Activated B cell treated with CpG ODN at 0.5 μM for 24 hours (primary cell): ENCODE data around the gene AAMP. TPM values are rescaled to one million over a fixed set of nuclear protein-coding genes. Genes with fewer than 3 reads are reported as not detected.

ENCODE experiments used
- ATAC-seq: fragments of 200-7000 bp; cut with Tn5 transposase; one replicate; pipeline ENCODE4 v1.10.0; 2021; ENCODE audit warnings: low read depth, mild to moderate bottlenecking, moderate library complexity
- CTCF ChIA-PET: fragments of 350-600 bp; sonication (Branson Sonifier 250); formaldehyde crosslinking; loops from one replicate; lab custom pipeline; 2021; ENCODE audit warnings: antibody characterized with exemption; lab: Charles Lee
- POLR2A ChIA-PET: fragments of 350-600 bp; sonication (Branson Sonifier 250); formaldehyde crosslinking; loops from one replicate; lab custom pipeline; 2021; ENCODE audit warnings: antibody characterized with exemption; lab: Charles Lee
- DNase-seq: peaks from one replicate; pipeline ENCODE4 v3.0.0; 2022
- H3K27ac Mint-ChIP-seq: one replicate; pipeline ENCODE4 v1.8.0; 2020; ENCODE audit warnings: mixed read lengths
- H3K27me3 Mint-ChIP-seq: one replicate; pipeline ENCODE4 v1.8.0; 2021; ENCODE audit warnings: mixed read lengths
- H3K36me3 Mint-ChIP-seq: one replicate; pipeline ENCODE4 v1.8.0; 2021; ENCODE audit warnings: low read depth, mixed read lengths
- H3K4me1 Mint-ChIP-seq: one replicate; pipeline ENCODE4 v1.8.0; 2021; ENCODE audit warnings: mixed read lengths
- H3K4me3 Mint-ChIP-seq: one replicate; pipeline ENCODE4 v1.8.0; 2020; ENCODE audit warnings: mild to moderate bottlenecking, mixed read lengths
- H3K9me3 Mint-ChIP-seq: one replicate; pipeline ENCODE4 v1.8.0; 2020; ENCODE audit warnings: mixed read lengths
- intact Hi-C: fragments of 100-400 bp; cut with micrococcal nuclease; formaldehyde crosslinking; loops from one replicate; pipeline ENCODE4 v1.15.1; 2024
- total RNA-seq: library from RNA; stranded (reverse); gene quantifications from 2 replicates; pipeline ENCODE4 v1.2.3, GENCODE V29; 2022
- TF ChIP-seq, protein P1 (sequence below): fragments of 200-600 bp; IDR thresholded peaks from one replicate; pipeline ENCODE4 v1.8.0; 2022; ENCODE audit warnings: antibody characterized with exemption, mild to moderate bottlenecking

Gene AAMP
- total RNA-seq, 1 donor from 2014 or later = 63.4 TPM

DNA sequence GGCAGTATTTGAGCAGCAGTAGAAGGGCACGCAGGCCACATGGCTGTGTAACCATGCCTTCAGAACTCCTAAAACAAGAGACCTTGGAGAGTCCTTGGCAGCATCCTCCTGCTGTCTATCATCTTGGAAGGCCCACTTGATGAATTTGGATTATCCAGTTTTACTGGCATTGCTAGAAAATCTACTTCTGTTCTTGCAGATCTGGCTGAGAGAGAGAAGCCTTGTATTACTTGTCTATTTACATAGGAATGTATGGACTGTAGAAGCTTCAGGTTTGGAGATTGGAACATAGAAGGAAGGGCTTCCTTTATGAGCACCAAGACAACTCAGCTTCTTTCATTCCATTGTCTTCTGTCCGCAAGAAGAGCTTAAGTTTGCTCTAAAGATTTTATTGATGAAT lies 25.3 kb downstream of the AAMP start:
- DNase-seq (no peak), ATAC-seq (no peak)
- intact Hi-C loops = loop anchor here (2.0 to 5.0 kb wide), 2 partner anchors 16 to 57 kb away; no protein-coding TSS in a partner anchor
- Mint-ChIP-seq H3K9me3 (no peaks in the 10 kb centered on the region), H3K27me3 (no peaks in the 10 kb centered on the region), H3K36me3 (peaks cover 98% of the 10 kb centered on the region), H3K27ac (peak overlapping the region; percentile 18), H3K4me1 (no peaks in the 10 kb centered on the region), H3K4me3 (no peak overlapping the region)
- POLR2A ChIA-PET = interaction anchor here (0.9 kb wide), 1 partner anchor 10 kb away, joined by 3 read pairs; no protein-coding TSS in a partner anchor
- CTCF ChIA-PET = no interaction called here
- TF ChIP-seq, protein P1, sequence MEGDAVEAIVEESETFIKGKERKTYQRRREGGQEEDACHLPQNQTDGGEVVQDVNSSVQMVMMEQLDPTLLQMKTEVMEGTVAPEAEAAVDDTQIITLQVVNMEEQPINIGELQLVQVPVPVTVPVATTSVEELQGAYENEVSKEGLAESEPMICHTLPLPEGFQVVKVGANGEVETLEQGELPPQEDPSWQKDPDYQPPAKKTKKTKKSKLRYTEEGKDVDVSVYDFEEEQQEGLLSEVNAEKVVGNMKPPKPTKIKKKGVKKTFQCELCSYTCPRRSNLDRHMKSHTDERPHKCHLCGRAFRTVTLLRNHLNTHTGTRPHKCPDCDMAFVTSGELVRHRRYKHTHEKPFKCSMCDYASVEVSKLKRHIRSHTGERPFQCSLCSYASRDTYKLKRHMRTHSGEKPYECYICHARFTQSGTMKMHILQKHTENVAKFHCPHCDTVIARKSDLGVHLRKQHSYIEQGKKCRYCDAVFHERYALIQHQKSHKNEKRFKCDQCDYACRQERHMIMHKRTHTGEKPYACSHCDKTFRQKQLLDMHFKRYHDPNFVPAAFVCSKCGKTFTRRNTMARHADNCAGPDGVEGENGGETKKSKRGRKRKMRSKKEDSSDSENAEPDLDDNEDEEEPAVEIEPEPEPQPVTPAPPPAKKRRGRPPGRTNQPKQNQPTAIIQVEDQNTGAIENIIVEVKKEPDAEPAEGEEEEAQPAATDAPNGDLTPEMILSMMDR = no peak

DNA sequence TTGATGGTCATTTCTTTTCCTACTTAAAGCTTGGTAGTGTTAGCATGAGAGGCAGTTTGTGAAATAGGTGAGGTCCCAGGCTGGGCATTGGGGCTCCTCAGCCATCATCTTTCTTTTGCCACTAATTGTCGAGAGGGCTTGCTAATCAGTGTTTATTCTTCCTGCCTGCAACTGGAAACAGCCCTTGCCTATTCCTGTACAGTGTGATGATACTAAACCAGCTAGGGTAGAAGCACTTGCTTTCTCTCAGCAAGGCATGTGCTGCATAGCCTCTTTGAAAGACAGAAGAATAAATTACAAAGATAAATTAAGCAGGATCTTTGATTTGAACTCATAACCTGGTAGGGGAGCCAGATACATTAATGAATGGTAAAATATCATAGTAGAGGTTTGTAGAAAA lies 25.7 kb downstream of the AAMP start:
- DNase-seq (no peak), ATAC-seq (no peak)
- Mint-ChIP-seq H3K36me3 (peaks cover 98% of the 10 kb centered on the region), H3K4me3 (no peak overlapping the region), H3K4me1 (no peaks in the 10 kb centered on the region), H3K27ac (no peak overlapping the region), H3K27me3 (no peaks in the 10 kb centered on the region), H3K9me3 (no peaks in the 10 kb centered on the region)
- intact Hi-C loops = loop anchor here (2.0 to 5.0 kb wide), 2 partner anchors 15 to 57 kb away; no protein-coding TSS in a partner anchor
- POLR2A ChIA-PET = interaction anchor here (0.9 kb wide), 1 partner anchor 32 kb away, joined by 3 read pairs; no protein-coding TSS in a partner anchor
- TF ChIP-seq, protein P1 = no peak
- CTCF ChIA-PET = no interaction called here

DNA sequence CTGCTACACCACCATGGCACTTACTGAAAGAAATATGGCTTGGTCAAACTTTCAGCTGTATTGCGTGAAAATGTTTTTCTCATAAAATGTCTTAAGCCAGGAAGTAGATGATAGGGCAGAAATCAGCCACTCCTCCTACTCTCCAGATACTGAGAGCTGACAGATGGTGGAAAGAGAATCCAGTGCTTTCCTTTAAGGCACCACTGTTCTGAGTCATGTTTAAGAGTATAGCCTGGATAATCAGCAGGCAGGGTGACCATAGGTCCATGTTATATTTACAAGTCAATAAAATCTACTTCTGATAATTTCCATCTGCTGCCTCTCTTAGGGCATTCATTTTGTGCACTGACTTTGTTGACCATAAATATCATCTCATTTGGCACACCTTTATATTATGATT lies 31.1 kb downstream of the AAMP start:
- H3K36me3 Mint-ChIP-seq = peaks cover 96% of the 10 kb centered on the region
- ChIA-PET POLR2A (interaction anchor here (1.4 kb wide), 1 partner anchor 10 kb away, joined by 7 read pairs; no protein-coding TSS in a partner anchor), CTCF (no interaction called here)
- ATAC-seq = no peak
- TF ChIP-seq, protein P1 = no peak
- no peak overlapping the region for H3K27ac Mint-ChIP-seq
- DNase-seq = no peak
- H3K4me3 Mint-ChIP-seq = no peak overlapping the region
- H3K27me3 Mint-ChIP-seq = no peaks in the 10 kb centered on the region
- H3K4me1 Mint-ChIP-seq = no peaks in the 10 kb centered on the region
- intact Hi-C loops = no loop called here
- no peaks in the 10 kb centered on the region for H3K9me3 Mint-ChIP-seq

DNA sequence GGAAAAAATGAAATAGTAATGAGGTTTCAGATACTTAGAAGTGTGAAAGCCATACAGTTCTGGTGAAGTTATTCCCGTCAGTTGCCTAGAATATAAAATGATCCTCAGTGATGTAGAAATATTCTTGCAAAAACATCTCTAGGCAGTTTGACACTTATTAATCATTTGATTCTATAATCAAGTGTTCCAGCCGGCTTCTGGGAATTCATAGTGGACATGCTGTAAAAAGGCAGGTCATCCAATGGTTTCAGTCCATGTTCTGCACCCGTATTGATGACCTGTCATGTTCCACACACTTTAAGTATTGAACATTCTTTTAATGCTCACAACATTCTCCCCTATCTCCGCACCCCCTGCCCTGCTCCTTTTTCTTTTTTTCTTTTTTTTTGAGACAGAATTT lies 33.1 kb downstream of the AAMP start:
- TF ChIP-seq, protein P1 = no peak
- ATAC-seq = no peak
- Mint-ChIP-seq H3K27me3 (no peaks in the 10 kb centered on the region), H3K36me3 (peaks cover 92% of the 10 kb centered on the region), H3K9me3 (no peaks in the 10 kb centered on the region), H3K27ac (no peak overlapping the region), H3K4me3 (no peak overlapping the region), H3K4me1 (no peaks in the 10 kb centered on the region)
- ChIA-PET CTCF (no interaction called here), POLR2A (interaction anchor here (0.6 to 0.7 kb wide), 2 partner anchors 11 to 21 kb away, joined by 3 read pairs; no protein-coding TSS in a partner anchor)
- intact Hi-C loops = no loop called here
- no peak for DNase-seq

DNA sequence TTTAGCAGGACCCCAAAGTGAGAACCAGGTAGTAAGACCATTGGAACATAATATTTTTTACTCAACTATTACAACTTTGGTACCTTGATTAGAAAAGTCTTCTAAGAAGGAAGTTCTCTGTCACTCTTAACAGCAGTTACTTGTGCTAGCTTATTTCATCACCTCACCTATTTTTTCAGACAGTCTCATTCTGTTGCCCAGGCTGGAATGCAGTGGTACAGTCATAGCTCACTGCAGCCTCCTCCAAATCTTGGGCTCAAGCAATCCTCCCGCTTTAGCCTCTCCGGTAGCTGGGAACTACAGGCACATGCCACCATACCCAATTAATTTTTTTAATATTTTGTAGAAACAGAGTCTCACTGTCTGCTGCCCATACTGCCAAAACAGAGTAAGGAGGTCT lies 34.9 kb downstream of the AAMP start:
- Mint-ChIP-seq H3K27me3 (no peaks in the 10 kb centered on the region), H3K9me3 (no peaks in the 10 kb centered on the region), H3K4me3 (no peak overlapping the region), H3K36me3 (peaks cover 90% of the 10 kb centered on the region), H3K4me1 (peaks cover 17% of the 10 kb centered on the region), H3K27ac (no peak overlapping the region)
- ATAC-seq = no peak
- no peak for DNase-seq
- ChIA-PET CTCF (no interaction called here), POLR2A (interaction anchor here (1.2 to 10.1 kb wide), 2 partner anchors 10 to 17 kb away, joined by 3 to 211 read pairs; partner anchors contain the start of gene ARPC2)
- intact Hi-C loops = no loop called here
- TF ChIP-seq, protein P1 = no peak
